Measurements from ENCODE around the gene USP34.
"Not testable (repeated sequence)": the region's sequence is repeated elsewhere in the genome, so short reads cannot be mapped to it uniquely, and the experiment has no call there.

USP34 gene

DNA sequence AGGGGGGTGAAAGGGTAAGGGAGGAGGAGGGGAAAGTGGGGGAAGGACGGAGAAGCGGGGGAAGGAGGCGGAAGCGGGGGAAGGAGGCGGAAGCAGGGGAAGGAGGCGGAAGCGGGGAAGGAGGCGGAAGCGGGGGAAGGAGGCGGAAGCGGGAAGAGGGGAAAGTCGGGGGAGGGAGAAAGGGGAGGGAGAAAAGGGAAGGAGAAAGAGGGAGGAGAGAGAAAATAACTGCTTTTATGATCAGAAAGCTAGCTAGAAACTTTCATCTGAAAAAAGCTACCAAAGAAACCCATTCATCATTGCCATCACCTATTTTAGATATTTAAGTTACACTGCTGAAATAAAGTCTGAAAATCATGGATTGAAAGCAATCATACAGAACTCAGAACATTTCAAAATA is 72.5 kb downstream of the USP34 start:
- in situ Hi-C loops (cut with HindIII; ENCODE audit: low pct_ligation_motif_present, low pct_unique_long_range_greater_than_20kb, low sequenced_read_pairs), result no loop called here
- no peak for DNase-seq

DNA sequence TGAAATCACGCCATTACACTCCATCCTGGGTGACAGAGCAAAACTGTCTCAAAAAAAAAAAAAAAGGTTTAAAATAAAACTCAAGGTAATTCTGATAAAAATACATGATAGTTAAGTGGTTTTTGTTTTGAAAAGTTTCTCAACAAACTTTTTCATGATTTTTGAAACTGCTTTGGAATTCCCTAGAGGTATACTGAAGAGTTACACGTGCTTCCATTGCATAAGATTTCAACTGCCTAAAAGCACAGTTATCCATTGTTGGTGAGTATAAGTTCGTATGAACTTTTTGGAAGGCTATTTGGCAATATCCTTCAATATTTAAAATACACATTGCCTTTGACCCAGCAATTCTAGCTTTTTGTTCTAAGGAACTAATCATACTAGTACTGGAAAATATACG is 74.9 kb downstream of the USP34 start:
- no peak for DNase-seq
- in situ Hi-C loops (cut with HindIII; ENCODE audit: low pct_ligation_motif_present, low pct_unique_long_range_greater_than_20kb, low sequenced_read_pairs), result no loop called here

DNA sequence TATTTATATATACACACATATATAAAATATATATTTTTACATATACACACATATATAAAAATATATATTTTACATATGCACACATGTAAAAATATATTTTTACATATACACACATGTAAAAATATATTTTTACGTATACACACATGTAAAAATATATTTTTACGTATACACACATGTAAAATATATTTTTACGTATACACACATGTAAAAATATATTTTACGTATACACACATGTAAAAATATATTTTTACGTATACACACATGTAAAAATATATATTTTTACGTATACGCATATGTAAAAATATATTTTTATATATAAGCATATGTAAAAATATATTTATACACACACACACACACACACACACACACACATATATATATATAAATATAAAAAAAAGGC is 83.3 kb downstream of the USP34 start:
- DNase-seq; in situ Hi-C loops (cut with HindIII; ENCODE audit: low pct_ligation_motif_present, low pct_unique_long_range_greater_than_20kb, low sequenced_read_pairs): not testable (repeated sequence)

DNA sequence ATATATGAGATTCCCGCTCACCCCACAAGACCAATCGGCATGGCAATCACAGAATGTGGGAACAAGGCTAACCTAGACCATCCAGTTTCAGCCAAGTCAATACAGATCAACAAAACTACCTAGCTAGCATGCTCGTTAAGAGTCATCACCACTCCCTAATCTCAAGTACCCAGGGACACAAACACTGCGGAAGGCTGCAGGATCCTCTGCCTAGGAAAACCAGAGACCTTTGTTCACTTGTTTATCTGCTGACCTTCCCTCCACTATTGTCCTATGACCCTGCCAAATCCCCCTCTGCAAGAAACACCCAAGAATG is 90.0 kb downstream of the USP34 start:
- DNase-seq; in situ Hi-C loops (cut with HindIII; ENCODE audit: low pct_ligation_motif_present, low pct_unique_long_range_greater_than_20kb, low sequenced_read_pairs): not testable (repeated sequence)

DNA sequence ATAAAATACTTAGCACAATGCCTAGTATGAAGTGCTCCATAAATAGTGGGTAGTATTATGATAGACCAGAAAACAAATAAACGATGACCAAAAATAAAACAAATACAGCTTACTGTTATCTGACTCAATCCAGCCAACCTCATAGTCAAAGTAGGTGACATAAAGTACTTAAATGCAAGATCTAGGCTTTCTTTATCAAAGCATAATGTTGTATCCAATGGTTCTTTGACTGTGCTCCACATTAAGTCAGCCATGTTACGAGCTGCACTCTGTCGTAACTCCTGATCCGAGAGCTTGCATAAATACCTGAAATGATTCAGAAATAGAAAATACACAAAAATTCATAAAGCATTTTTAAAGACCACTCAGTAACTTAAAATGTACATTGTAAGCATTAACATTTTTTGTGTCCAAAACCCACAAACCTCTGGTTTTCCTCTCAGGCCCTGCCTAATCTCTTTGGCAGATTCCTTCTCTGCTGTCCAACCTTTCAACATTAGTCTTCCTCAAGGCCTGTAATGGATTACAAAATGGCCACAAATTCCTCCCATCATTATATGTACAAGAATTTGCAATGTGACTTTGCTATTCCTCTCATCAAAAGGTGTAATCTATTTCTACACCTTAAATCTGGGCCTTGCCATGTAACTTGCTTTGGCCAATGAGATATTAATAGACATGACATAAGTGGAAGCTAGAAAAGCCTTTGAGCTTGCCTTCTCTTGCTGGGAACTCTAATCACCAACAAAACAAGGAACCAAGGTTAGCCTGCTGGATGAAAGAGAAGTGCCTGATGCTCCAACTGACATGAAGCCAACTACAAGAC is 90.6 kb downstream of the USP34 start:
- DNase-seq, result no peak
- in situ Hi-C loops (cut with HindIII; ENCODE audit: low pct_ligation_motif_present, low pct_unique_long_range_greater_than_20kb, low sequenced_read_pairs), result no loop called here

DNA sequence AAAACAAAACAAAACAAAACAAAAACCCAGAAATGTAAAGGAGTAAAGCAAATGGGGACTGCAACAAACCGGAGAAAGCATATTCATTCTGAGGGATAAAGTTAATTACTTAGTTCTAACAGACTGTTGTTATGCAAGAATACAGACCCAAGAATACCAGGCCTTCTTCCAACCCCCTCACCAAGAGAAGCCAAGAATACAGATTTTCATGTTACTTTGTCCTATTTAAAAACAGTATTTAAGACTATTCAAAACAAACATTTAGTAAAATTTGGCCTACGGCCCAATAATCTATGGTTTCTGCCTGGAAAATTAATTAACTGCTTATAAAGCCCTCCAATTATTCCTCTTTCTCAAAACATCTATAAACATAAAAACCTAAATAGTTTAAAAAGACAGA is 91.4 kb downstream of the USP34 start:
- in situ Hi-C loops (cut with HindIII; ENCODE audit: low pct_ligation_motif_present, low pct_unique_long_range_greater_than_20kb, low sequenced_read_pairs), result no loop called here

DNA sequence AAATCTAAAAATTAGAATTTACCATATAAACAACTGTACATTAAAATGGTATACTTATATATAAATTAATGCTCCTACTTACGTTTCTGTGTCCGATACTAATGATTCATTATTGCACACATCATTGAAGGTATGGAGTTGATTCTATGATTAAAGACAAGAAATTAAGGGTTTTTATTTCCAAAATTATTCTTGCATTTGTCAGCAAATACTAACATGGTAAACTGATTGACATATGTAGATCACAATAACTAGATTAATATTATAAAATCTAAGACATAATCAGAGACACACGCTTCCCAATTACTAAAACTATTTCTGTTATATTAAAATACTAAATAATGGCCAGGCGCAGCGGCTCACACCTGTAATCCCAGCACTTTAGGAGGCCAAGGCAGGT is 92.6 kb downstream of the USP34 start:
- in situ Hi-C loops (cut with HindIII; ENCODE audit: low pct_ligation_motif_present, low pct_unique_long_range_greater_than_20kb, low sequenced_read_pairs), result no loop called here
- no peak for DNase-seq

More for the DNA sequence above, 91.4 kb downstream of the USP34 start:
- DNase-seq, result no peak

DNA sequence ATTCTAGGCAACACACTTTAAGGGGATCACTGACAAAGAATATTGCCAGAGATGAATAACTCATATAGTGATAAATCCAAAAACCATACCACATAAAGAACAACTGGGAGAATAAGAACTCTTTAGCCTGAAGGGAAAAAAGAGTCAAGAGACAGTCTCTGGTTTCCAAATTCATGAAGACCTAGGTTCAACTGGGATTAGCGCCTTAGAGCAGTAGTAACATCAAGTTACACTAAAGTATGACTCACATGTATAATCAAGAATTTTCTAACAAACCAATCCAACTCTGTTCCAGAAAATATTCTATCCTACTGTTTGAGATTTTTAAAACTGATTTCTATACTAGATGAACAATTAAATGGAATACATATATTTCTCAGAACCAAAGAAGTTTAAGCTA is 93.8 kb downstream of the USP34 start:
- DNase-seq, result no peak
- in situ Hi-C loops (cut with HindIII; ENCODE audit: low pct_ligation_motif_present, low pct_unique_long_range_greater_than_20kb, low sequenced_read_pairs), result no loop called here

DNA sequence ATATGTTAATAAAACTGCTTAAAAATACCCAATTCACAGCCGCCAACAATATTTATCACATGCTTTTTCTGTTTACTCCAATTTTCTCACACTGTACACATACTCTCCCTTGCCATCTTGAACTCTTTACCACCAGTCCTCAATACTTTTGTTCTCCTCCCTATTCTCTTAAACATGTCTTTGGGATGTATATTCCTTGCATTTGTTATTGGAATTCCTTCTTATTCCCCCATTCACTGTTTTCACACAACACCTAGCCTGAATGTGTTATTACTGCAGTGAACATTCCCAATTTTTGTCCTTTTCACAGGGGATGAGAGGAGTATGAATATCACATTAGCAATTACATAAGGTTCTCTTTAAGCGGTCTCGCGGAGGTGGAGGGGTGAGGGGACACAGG is 94.7 kb downstream of the USP34 start:
- in situ Hi-C loops (cut with HindIII; ENCODE audit: low pct_ligation_motif_present, low pct_unique_long_range_greater_than_20kb, low sequenced_read_pairs), result no loop called here
- no peak for DNase-seq

DNA sequence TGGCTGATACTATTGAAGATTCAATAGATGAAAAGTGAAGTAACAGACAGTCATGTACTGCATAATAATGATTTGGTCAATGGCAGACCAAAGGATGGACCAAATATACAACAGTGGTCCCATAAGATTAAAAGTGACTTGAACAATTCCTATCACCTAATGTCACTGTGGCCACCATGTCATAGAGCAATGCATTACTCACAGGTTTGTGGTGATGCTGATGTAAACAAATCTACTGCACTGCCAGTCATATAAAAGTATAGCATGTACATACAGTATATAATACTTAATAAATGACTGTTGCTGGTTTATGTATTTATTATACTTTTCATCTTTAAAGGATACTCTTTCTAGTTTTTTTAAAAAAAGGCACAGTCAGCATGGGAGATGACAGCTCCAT is 99.9 kb downstream of the USP34 start:
- DNase-seq, result no peak
- in situ Hi-C loops (cut with HindIII; ENCODE audit: low pct_ligation_motif_present, low pct_unique_long_range_greater_than_20kb, low sequenced_read_pairs), result no loop called here

DNA sequence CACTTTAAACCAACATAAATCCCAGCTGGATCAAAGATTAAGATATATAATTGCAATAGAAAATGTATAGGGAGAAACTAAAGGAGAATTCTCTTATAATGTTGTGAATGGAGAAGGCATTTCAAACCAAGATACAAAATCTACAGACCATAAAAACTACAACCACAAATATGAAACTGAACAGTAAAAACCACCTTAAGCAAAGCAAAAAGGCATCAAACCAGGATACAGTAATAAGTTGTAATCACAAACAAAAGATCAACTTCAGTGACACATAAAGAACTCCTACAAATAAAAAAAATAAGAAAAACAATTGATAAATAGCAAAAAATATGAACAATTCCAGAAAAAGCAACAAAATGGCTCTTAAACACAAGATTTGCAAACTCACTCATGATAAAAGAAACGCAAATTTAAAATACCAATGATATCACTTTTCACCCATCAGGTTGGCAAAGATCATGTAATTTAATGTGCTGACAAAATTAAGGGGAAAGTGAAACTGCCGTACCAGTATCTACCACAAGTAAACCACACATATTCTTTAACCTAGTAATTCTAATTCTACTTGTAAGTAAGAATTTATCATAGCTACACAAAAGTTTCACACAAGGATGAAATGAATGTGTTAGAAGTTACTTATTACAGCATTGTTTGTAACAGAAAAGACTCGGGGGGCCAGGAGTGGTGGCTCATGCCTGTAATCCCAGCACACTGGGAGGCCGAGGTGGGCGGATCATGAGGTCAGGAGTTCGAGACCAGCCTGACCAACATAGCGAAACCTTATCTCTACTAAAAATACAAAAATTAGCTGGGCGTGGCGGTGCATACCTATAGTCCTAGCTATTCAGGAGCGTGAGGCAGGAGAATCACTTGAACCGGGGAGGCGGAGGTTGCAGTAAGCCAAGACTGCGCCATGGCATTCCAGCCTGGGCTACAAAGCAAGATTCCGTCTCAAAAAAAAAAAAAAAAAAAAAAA is 101.9 kb downstream of the USP34 start:
- peak; percentile 8 for DNase-seq
- in situ Hi-C loops (cut with HindIII; ENCODE audit: low pct_ligation_motif_present, low pct_unique_long_range_greater_than_20kb, low sequenced_read_pairs), result no loop called here

DNA sequence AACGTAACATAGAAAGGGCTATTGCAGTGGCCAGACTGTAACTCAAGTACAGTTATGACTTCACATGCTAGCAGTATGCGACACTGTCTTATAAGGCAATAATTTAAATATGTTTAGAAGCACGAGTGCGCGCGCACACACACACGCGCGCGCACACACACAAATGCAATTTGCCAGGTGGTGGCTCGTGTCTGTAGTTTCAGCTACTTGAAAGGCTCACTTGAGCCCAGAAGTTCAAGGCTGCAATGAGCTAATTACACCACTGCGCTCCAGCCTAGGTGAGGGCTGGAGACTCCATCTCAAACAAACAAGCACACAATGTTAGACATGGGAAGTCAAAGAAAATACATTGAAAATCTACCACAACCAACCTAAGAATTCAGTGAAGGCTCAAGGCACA is 103.7 kb downstream of the USP34 start:
- DNase-seq, result no peak
- in situ Hi-C loops (cut with HindIII; ENCODE audit: low pct_ligation_motif_present, low pct_unique_long_range_greater_than_20kb, low sequenced_read_pairs), result no loop called here

DNA sequence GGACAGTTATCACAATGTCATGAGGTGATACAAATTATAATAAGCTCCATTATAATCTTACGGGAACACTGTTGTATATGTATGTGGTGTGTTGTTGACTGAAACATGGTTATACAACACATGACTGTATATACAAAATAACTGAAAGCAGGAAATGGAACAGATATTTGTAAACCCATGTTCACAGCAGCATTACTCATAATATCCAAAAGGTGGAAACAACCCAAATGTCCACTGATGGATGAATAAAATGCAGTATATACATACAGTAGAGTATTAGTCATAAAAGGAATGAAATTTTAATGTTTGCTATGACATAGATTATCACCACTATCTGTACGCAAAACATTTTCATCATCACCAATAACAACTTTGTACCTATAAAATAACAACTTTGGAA is 107.3 kb downstream of the USP34 start:
- in situ Hi-C loops (cut with HindIII; ENCODE audit: low pct_ligation_motif_present, low pct_unique_long_range_greater_than_20kb, low sequenced_read_pairs), result no loop called here
- DNase-seq, result no peak

DNA sequence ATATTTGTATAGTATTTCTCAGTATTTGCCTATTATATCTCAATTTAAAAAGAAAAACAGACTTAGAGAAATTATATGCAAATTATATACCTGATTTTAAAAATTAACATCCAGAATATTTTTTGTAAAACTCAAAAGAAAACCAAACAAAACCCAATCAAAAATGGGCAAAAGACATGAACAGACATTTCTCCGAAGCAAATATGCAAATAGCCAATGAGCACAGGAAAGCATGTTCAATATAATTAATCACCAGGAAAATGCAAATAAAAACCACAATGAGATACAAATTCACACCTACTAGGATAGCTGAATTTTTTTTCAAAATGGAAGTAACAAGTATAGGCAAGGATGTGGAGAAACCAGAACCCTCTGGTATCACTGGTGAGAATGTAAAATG is 108.0 kb downstream of the USP34 start:
- DNase-seq, result no peak
- in situ Hi-C loops (cut with HindIII; ENCODE audit: low pct_ligation_motif_present, low pct_unique_long_range_greater_than_20kb, low sequenced_read_pairs), result no loop called here

DNA sequence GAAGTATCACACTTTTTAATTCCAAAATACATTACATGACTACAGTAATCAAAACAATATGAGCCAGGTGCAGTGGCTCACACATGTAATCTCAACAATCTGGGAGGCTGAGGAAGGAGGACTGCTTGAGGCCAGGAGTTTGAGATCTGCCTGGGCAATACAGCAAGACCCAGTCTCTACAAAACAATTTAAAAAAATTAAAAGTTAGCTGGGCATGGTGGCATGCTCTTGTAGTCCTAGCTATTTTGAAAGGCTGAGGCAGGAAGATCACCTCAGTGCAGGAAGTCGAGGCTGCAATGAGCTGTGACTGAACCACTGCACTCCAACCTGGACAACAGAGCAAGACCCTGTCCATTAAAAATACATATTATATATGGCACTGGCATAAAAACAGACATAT is 109.8 kb downstream of the USP34 start:
- DNase-seq, result no peak
- in situ Hi-C loops (cut with HindIII; ENCODE audit: low pct_ligation_motif_present, low pct_unique_long_range_greater_than_20kb, low sequenced_read_pairs), result no loop called here

DNA sequence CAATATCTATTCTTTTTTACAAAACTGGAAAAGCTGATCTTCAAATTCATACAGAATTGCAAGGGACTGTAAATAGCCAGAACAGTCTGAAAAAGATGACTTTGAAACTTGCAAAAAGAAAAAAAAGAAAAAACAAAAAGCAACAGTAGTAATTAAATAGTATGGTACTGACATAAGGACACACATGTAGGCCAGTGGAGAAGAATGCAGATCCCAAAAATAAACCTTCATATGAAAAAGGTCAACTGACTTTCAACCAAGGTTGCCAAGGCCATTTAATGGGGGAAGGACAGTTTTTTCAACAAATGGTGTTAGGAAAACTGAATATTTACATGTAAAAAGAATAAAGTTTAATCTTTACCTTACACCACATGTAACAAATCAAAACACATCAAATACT is 111.8 kb downstream of the USP34 start:
- no peak for DNase-seq
- in situ Hi-C loops (cut with HindIII; ENCODE audit: low pct_ligation_motif_present, low pct_unique_long_range_greater_than_20kb, low sequenced_read_pairs), result no loop called here

DNA sequence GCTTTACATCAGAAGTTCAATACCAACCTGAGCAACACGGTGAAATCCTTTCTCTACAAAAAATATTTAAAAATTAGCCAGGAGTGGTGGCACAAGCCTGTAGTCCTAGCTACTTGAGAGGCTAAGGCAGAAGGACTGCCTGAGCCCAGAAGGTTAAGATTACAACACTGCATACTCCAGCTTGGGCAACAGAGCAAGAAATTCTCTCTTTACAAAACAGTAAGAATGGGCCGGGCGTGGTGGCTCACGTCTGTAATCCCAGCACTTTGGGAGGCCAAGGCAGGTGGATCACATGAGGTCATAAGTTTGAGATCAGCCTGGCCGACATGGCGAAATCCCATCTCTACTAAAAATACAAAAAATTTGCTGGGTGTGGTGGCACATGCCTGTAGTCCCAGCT is 113.2 kb downstream of the USP34 start:
- in situ Hi-C loops (cut with HindIII; ENCODE audit: low pct_ligation_motif_present, low pct_unique_long_range_greater_than_20kb, low sequenced_read_pairs), result no loop called here
- no peak for DNase-seq

DNA sequence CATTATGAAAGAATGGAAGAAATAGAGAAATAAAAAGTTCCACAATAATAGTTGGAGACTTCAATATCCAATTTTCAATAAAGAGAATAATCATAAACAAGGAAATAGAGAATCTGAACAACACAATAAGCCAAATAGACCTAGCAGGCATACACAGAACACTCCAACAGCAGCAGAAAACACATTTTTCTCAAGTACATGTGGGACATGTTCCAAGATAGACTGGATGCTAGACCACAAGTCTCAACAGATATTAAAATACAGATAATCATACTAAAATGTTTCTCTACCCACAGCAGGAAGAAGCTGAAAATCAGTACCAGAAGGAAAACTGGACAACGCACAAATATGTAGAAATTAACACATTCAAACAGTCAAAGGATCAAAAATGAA is 113.9 kb downstream of the USP34 start:
- no peak for DNase-seq

DNA sequence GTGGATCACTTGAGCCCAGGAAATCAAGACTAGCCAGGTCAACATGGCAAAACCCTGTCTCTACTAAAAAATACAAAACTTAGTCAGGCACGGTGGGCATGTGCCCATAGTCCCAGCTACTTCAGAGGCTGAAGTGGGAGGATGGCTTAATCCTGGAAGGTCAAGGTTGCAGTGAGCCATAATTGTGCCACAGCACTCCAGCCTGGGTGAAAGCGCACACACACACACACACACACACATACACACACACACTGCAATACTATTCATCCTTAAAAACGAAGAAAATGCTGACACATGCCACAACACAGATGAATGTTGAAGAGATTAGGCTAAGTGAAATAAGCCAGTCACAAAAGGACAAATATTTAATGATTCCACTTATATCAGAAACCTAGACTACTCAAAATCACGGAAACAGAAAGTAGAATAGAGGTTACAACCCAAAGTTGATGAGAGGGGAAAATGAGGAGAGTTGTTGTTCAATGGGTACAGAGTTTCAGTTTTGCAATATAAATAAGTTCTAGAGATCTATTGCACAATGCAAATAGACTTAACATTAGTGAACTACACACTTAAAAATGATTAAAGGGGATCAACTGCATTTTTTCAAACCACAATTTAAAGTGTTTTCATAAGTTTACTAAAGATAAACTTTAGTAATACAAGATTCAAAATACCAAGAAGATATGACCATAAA is 114.5 kb downstream of the USP34 start:
- DNase-seq, result no peak
- in situ Hi-C loops (cut with HindIII; ENCODE audit: low pct_ligation_motif_present, low pct_unique_long_range_greater_than_20kb, low sequenced_read_pairs), result no loop called here

More for the DNA sequence above, 113.9 kb downstream of the USP34 start:
- in situ Hi-C loops (cut with HindIII; ENCODE audit: low pct_ligation_motif_present, low pct_unique_long_range_greater_than_20kb, low sequenced_read_pairs), result no loop called here
